WTC11 (cell line): ENCODE data around the gene CERS4. TPM values are rescaled to one million over a fixed set of nuclear protein-coding genes. Genes with fewer than 3 reads are reported as not detected.

ENCODE experiments used
- ATAC-seq: fragments of 200-7000 bp; cut with Tn5 transposase; 2 replicates; pipeline ENCODE4 v1.10.0; 2021; ENCODE audit warnings: mild to moderate bottlenecking, moderate library complexity
- CTCF ChIA-PET: fragments of 300-600 bp; sonication (Branson Sonifier 250); formaldehyde crosslinking; loops from one replicate; lab custom pipeline; 2021; ENCODE audit warnings: antibody characterized with exemption; lab: Charles Lee
- POLR2A ChIA-PET: fragments of 350-600 bp; sonication (Branson Sonifier 250); formaldehyde crosslinking; loops from one replicate; lab custom pipeline; 2021; ENCODE audit warnings: antibody characterized with exemption; lab: Charles Lee
- DNase-seq: peaks from one replicate; pipeline ENCODE4 v3.0.0; 2021; ENCODE audit warnings: low spot score
- H3K27ac Mint-ChIP-seq: 2 replicates; pipeline ENCODE4 v1.8.0; 2021; ENCODE audit warnings: mixed read lengths
- H3K27me3 Mint-ChIP-seq: 2 replicates; pipeline ENCODE4 v1.8.0; 2021; ENCODE audit warnings: low read depth, mild to moderate bottlenecking, moderate library complexity, mixed read lengths
- H3K36me3 Mint-ChIP-seq: 2 replicates; pipeline ENCODE4 v1.8.0; 2021; ENCODE audit warnings: mixed read lengths
- H3K4me1 Mint-ChIP-seq: 2 replicates; pipeline ENCODE4 v1.8.0; 2022; ENCODE audit warnings: mixed read lengths
- H3K4me3 Mint-ChIP-seq: 2 replicates; pipeline ENCODE4 v1.8.0; 2021; ENCODE audit warnings: mild to moderate bottlenecking, moderate library complexity, mixed read lengths
- H3K9me3 Mint-ChIP-seq: 2 replicates; pipeline ENCODE4 v1.8.0; 2021; ENCODE audit warnings: mixed read lengths
- ETV6 ChIP-seq: sonication (generic); formaldehyde crosslinking; IDR thresholded peaks from 2 replicates; pipeline ENCODE4 v1.8.1; 2022; ENCODE audit warnings: mild to moderate bottlenecking, missing genetic modification reagents
- FOXJ3 ChIP-seq: sonication (generic); formaldehyde crosslinking; IDR thresholded peaks from 2 replicates; pipeline ENCODE4 v1.9.0; 2021; ENCODE audit warnings: missing genetic modification reagents, mild to moderate bottlenecking, borderline replicate concordance
- FOXP1 ChIP-seq: sonication (generic); formaldehyde crosslinking; IDR thresholded peaks from 2 replicates; pipeline ENCODE4 v1.8.0; 2022; ENCODE audit warnings: missing genetic modification reagents, mild to moderate bottlenecking, moderate library complexity, borderline replicate concordance
- GABPB1 ChIP-seq: sonication (generic); formaldehyde crosslinking; IDR thresholded peaks from 2 replicates; pipeline ENCODE4 v1.8.1; 2023; ENCODE audit warnings: mild to moderate bottlenecking, missing genetic modification reagents
- KAT7 ChIP-seq: sonication (generic); formaldehyde crosslinking; IDR thresholded peaks from 2 replicates; pipeline ENCODE4 v1.8.1; 2023; ENCODE audit warnings: missing genetic modification reagents, mild to moderate bottlenecking, borderline replicate concordance
- MAX ChIP-seq: sonication (generic); formaldehyde crosslinking; IDR thresholded peaks from 2 replicates; pipeline ENCODE4 v1.8.0; 2022; ENCODE audit warnings: mild to moderate bottlenecking, missing genetic modification reagents
- MYBL2 ChIP-seq: sonication (generic); formaldehyde crosslinking; IDR thresholded peaks from 2 replicates; pipeline ENCODE4 v1.8.1; 2023; ENCODE audit warnings: mild to moderate bottlenecking, moderate library complexity, missing genetic modification reagents
- NR2C2 ChIP-seq: sonication (generic); formaldehyde crosslinking; IDR thresholded peaks from 2 replicates; pipeline ENCODE4 v1.8.0; 2022; ENCODE audit warnings: mild to moderate bottlenecking, missing genetic modification reagents
- SP1 ChIP-seq: sonication (generic); formaldehyde crosslinking; conservative IDR thresholded peaks from 2 replicates; pipeline ENCODE4 v1.8.1; 2022; ENCODE audit warnings: missing genetic modification reagents
- TEAD4 ChIP-seq: sonication (generic); formaldehyde crosslinking; IDR thresholded peaks from 2 replicates; pipeline ENCODE4 v1.8.0; 2022; ENCODE audit warnings: mild to moderate bottlenecking, missing genetic modification reagents
- USF2 ChIP-seq: sonication (generic); formaldehyde crosslinking; IDR thresholded peaks from 2 replicates; pipeline ENCODE4 v1.8.1; 2023; ENCODE audit warnings: mild to moderate bottlenecking, missing genetic modification reagents, moderate library complexity
- ZBTB21 ChIP-seq: sonication (generic); formaldehyde crosslinking; IDR thresholded peaks from 2 replicates; pipeline ENCODE4 v1.8.1; 2023; ENCODE audit warnings: mild to moderate bottlenecking, missing genetic modification reagents, borderline replicate concordance
- ZNF138 ChIP-seq: sonication (generic); formaldehyde crosslinking; conservative IDR thresholded peaks from 2 replicates; pipeline ENCODE4 v1.8.1; 2022; ENCODE audit warnings: mild to moderate bottlenecking, moderate library complexity, missing genetic modification reagents
- ZNF219 ChIP-seq: sonication (generic); formaldehyde crosslinking; IDR thresholded peaks from 2 replicates; pipeline ENCODE4 v1.8.0; 2023; ENCODE audit warnings: missing genetic modification reagents, mild to moderate bottlenecking, borderline replicate concordance
- ZNF232 ChIP-seq: sonication (generic); formaldehyde crosslinking; IDR thresholded peaks from 2 replicates; pipeline ENCODE4 v1.8.0; 2022; ENCODE audit warnings: mild to moderate bottlenecking, missing genetic modification reagents
- ZNF263 ChIP-seq: sonication (generic); formaldehyde crosslinking; IDR thresholded peaks from 2 replicates; pipeline ENCODE4 v1.8.1; 2022; ENCODE audit warnings: low read depth, mild to moderate bottlenecking, moderate library complexity, missing genetic modification reagents
- total RNA-seq: library from RNA; stranded (reverse); gene quantifications from 3 replicates; pipeline ENCODE4 v1.2.3, GENCODE V29; 2021
- TF ChIP-seq, protein P1 (sequence below): fragments of 250-450 bp; sonication (Bioruptor Pico); conservative IDR thresholded peaks from 2 replicates; pipeline ENCODE4 v1.9.0; 2021; ENCODE audit warnings: mild to moderate bottlenecking
- TF ChIP-seq, protein P2 (sequence below): sonication (generic); formaldehyde crosslinking; IDR thresholded peaks from 2 replicates; pipeline ENCODE4 v1.8.0; 2022; ENCODE audit warnings: mild to moderate bottlenecking, missing genetic modification reagents
- TF ChIP-seq, protein P3 (sequence below): fragments of 250-450 bp; sonication (Bioruptor Pico); IDR thresholded peaks from 2 replicates; pipeline ENCODE4 v1.9.0; 2021; ENCODE audit warnings: mild to moderate bottlenecking
- TF ChIP-seq, protein P4 (sequence below): fragments of 250-450 bp; sonication (Bioruptor Pico); IDR thresholded peaks from 2 replicates; pipeline ENCODE4 v1.8.0; 2021; ENCODE audit warnings: mild to moderate bottlenecking

CERS4 gene
- total RNA-seq, 1 experiment from 2014 or later = 116 TPM

GRCh38 chr19:8240274-8241229, 31.4 kb downstream of the CERS4 start:
- Mint-ChIP-seq H3K36me3 (peaks cover 29% of the 10 kb centered on the region), H3K4me3 (no peak overlapping the region), H3K27ac (peak overlapping the region; percentile 85), H3K9me3 (peaks cover 8% of the 10 kb centered on the region), H3K4me1 (peaks cover 19% of the 10 kb centered on the region), H3K27me3 (no peaks in the 10 kb centered on the region)
- no peak for TF ChIP-seq ZNF263
- TF ChIP-seq ZBTB21 (CRISPR knock-in tag) = no peak
- TF ChIP-seq KAT7 (CRISPR knock-in tag) = no peak
- peak; percentile 68; the same call in 1 of the 2 replicates for TF ChIP-seq MAX (CRISPR knock-in tag)
- TF ChIP-seq, protein P1, sequence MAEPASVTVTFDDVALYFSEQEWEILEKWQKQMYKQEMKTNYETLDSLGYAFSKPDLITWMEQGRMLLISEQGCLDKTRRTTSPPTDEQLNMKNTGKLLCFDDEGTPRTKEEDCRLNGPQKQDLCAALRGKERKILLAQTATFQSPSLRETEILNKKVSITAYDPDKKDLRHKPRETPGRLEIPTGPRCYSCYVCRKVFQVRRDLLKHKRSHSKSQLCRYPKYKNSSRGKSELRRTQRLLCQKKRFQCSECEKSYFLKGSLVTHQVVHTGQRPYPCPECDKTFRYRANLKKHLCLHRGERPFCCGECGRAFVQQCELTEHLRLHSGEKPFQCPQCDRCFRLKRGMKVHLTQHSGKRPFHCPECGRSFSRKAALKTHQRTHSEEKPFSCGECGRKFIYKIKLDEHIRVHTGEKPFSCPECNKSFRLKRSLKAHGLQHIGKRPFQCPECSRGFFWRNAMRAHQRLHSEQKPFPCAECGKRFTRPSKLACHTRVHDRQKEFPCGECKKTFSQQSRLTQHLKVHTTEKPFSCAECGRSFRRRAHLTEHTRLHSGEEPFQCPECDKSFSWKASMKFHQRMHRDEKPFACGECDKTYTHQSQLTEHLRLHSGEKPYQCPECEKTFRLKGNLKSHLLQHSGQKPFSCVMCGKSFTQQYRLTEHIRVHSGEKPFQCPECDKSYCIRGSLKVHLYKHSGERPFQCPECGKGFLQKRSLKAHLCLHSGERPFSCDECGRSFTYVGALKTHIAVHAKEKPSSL (CRISPR knock-in tag) = no peak
- peak; percentile 96 for TF ChIP-seq USF2
- no peak for TF ChIP-seq TEAD4 (CRISPR knock-in tag)
- TF ChIP-seq, protein P2, sequence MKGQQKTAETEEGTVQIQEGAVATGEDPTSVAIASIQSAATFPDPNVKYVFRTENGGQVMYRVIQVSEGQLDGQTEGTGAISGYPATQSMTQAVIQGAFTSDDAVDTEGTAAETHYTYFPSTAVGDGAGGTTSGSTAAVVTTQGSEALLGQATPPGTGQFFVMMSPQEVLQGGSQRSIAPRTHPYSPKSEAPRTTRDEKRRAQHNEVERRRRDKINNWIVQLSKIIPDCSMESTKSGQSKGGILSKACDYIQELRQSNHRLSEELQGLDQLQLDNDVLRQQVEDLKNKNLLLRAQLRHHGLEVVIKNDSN (CRISPR knock-in tag) = peak; percentile 98
- TF ChIP-seq GABPB1 (CRISPR knock-in tag) = peak; percentile 78; the same call in 1 of the 2 replicates
- TF ChIP-seq SP1 = 0 out of 2 replicates have a peak, but pooled peaks have one; percentile 19
- no peak for TF ChIP-seq ETV6 (CRISPR knock-in tag)
- TF ChIP-seq MYBL2 (CRISPR knock-in tag) = peak; percentile 42; the same call in 1 of the 2 replicates
- TF ChIP-seq, protein P3, sequence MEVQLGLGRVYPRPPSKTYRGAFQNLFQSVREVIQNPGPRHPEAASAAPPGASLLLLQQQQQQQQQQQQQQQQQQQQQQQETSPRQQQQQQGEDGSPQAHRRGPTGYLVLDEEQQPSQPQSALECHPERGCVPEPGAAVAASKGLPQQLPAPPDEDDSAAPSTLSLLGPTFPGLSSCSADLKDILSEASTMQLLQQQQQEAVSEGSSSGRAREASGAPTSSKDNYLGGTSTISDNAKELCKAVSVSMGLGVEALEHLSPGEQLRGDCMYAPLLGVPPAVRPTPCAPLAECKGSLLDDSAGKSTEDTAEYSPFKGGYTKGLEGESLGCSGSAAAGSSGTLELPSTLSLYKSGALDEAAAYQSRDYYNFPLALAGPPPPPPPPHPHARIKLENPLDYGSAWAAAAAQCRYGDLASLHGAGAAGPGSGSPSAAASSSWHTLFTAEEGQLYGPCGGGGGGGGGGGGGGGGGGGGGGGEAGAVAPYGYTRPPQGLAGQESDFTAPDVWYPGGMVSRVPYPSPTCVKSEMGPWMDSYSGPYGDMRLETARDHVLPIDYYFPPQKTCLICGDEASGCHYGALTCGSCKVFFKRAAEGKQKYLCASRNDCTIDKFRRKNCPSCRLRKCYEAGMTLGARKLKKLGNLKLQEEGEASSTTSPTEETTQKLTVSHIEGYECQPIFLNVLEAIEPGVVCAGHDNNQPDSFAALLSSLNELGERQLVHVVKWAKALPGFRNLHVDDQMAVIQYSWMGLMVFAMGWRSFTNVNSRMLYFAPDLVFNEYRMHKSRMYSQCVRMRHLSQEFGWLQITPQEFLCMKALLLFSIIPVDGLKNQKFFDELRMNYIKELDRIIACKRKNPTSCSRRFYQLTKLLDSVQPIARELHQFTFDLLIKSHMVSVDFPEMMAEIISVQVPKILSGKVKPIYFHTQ = peak; percentile 54; the same call in 1 of the 2 replicates
- no peak for TF ChIP-seq ZNF219 (CRISPR knock-in tag)
- 0 out of 2 replicates have a peak, but pooled peaks have one; percentile 14 for TF ChIP-seq FOXP1
- ATAC-seq (peak; percentile 89), DNase-seq (peak; percentile 76)
- POLR2A ChIA-PET = no interaction called here
- CTCF ChIA-PET = interaction anchor here (0.6 to 2.5 kb wide), 3 partner anchors 15 to 409 kb away, joined by 3 to 10 read pairs (median 3); no protein-coding TSS in a partner anchor

DNA sequence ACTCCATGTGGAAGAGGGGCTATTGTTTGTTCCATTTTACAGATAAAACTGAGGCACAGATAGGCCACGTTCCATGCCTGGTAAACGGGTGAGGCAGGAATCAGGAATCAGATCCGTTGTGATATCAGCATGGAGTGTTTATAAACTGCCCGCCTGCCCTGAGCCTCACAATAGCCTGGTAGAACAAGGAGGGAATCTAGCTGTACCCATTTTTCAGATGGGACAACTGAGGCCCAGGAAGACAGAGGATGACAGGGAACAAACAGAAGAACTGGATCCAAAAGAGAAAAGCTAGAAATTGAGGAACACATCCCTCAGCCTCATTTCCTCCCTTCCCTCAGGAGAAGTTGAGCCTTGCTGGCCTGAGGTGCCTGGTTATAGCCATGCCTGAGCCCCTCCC, 32.5 kb downstream of the CERS4 start:
- Mint-ChIP-seq H3K27me3 (no peaks in the 10 kb centered on the region), H3K4me3 (no peak overlapping the region), H3K9me3 (peaks cover 8% of the 10 kb centered on the region), H3K4me1 (peaks cover 19% of the 10 kb centered on the region), H3K36me3 (peaks cover 32% of the 10 kb centered on the region), H3K27ac (no peak overlapping the region)
- ChIA-PET CTCF (interaction anchor here (0.8 to 2.5 kb wide), 2 partner anchors 83 to 271 kb away, joined by 3 to 10 read pairs; no protein-coding TSS in a partner anchor), POLR2A (no interaction called here)
- no peak for ATAC-seq
- no peak for DNase-seq
- TF ChIP-seq ZNF138 (CRISPR knock-in tag) (no peak), ZNF232 (no peak), FOXJ3 (CRISPR knock-in tag) (no peak), ZBTB21 (CRISPR knock-in tag) (no peak), NR2C2 (CRISPR knock-in tag) (no peak), MYBL2 (CRISPR knock-in tag) (no peak)
- TF ChIP-seq, protein P4, sequence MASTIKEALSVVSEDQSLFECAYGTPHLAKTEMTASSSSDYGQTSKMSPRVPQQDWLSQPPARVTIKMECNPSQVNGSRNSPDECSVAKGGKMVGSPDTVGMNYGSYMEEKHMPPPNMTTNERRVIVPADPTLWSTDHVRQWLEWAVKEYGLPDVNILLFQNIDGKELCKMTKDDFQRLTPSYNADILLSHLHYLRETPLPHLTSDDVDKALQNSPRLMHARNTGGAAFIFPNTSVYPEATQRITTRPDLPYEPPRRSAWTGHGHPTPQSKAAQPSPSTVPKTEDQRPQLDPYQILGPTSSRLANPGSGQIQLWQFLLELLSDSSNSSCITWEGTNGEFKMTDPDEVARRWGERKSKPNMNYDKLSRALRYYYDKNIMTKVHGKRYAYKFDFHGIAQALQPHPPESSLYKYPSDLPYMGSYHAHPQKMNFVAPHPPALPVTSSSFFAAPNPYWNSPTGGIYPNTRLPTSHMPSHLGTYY = no peak
- TF ChIP-seq, protein P3 = no peak
